Measurements from ENCODE around the gene MCM5.

- TF ChIP-seq POLR2AphosphoS5 (IDR thresholded peaks at IDR 0.05; ENCODE audit: low read depth, low read length) (no peak), POLR2A (IDR thresholded peaks at IDR 0.05; ENCODE audit: low read depth, low read length) (no peak)
These were observed 59.5 kb downstream of the MCM5 start for GRCh38 chr22:35459423-35459894.
